DND-41 (cell line): ENCODE measurements around the gene CYP17A1.

Experiments
- ATAC-seq: fragments of 200-7000 bp; cut with Tn5 transposase; 3 replicates; pipeline ENCODE4 v1.9.1; 2021; ENCODE audit warnings: low read depth; ENCODE audit not compliant: insufficient read depth
- DNase-seq: peaks from one replicate; pipeline ENCODE4 v3.0.0-alpha.2; 2020
- H2AFZ ChIP-seq: 2 replicates; pipeline ENCODE4 v1.6.0; 2012; ENCODE audit warnings: low read depth, low read length
- H3K27ac ChIP-seq: 2 replicates; pipeline ENCODE4 v1.5.1; 2012; ENCODE audit warnings: low read length, inconsistent platforms
- H3K27me3 ChIP-seq: fragments of 200-600 bp; sonication (generic); 2 replicates; pipeline ENCODE4 v1.6.0; 2012; ENCODE audit warnings: low read length, mild to moderate bottlenecking, inconsistent platforms; ENCODE audit not compliant: insufficient read depth, poor library complexity
- H3K36me3 ChIP-seq: 2 replicates; pipeline ENCODE4 v1.5.1; 2012; ENCODE audit warnings: low read length, inconsistent platforms; ENCODE audit not compliant: insufficient read depth
- H3K4me1 ChIP-seq: 2 replicates; pipeline ENCODE4 v1.5.1; 2012; ENCODE audit warnings: mild to moderate bottlenecking, low read length; ENCODE audit not compliant: insufficient read depth
- H3K4me2 ChIP-seq: 2 replicates; pipeline ENCODE4 v1.6.0; 2012; ENCODE audit warnings: mild to moderate bottlenecking, moderate library complexity, low read length, inconsistent platforms; ENCODE audit not compliant: insufficient read depth
- H3K4me3 ChIP-seq, 2 experiments: fragments of 200-600 bp in 1 of 2; shearing (Covaris generic) in 1 of 2; 2 replicates each; pipeline ENCODE4 v1.5.1; 2012 to 2016; ENCODE audit warnings: inconsistent platforms in 2 of 2, low read length in 2 of 2, mild to moderate bottlenecking in 2 of 2, low read depth in 1 of 2, moderate library complexity in 1 of 2
- H3K79me2 ChIP-seq: 2 replicates; pipeline ENCODE4 v1.6.0; 2012; ENCODE audit warnings: low read length, inconsistent platforms; ENCODE audit not compliant: insufficient read depth
- H3K9ac ChIP-seq: 2 replicates; pipeline ENCODE4 v1.6.0; 2012; ENCODE audit warnings: low read depth, mild to moderate bottlenecking, inconsistent platforms, low read length, moderate library complexity
- H3K9me3 ChIP-seq: 2 replicates; pipeline ENCODE4 v1.5.1; 2012; ENCODE audit warnings: low read length, moderate library complexity, mild to moderate bottlenecking, inconsistent platforms; ENCODE audit not compliant: insufficient read depth, severe bottlenecking
- H4K20me1 ChIP-seq: 2 replicates; pipeline ENCODE4 v1.6.0; 2012; ENCODE audit warnings: low read length; ENCODE audit not compliant: insufficient read depth
- CTCF ChIP-seq: IDR thresholded peaks from 2 replicates; pipeline ENCODE4 v1.5.1; 2012; ENCODE audit warnings: borderline replicate concordance, low read length, moderate library complexity, mild to moderate bottlenecking; ENCODE audit not compliant: poor library complexity, severe bottlenecking; ENCODE audit errors: extremely low read depth
- EZH2 ChIP-seq: IDR thresholded peaks from 3 replicates; pipeline ENCODE4 v1.6.1; 2012; ENCODE audit warnings: borderline replicate concordance, low read depth, mild to moderate bottlenecking, moderate library complexity, low read length, inconsistent platforms; ENCODE audit not compliant: severe bottlenecking

The CYP17A1 gene

GRCh38 chr10:102796407-102797176 lies 40.6 kb downstream of the CYP17A1 start:
- Histone ChIP-seq H3K27ac (no peak overlapping the region), H3K4me3 (no peak overlapping the region), H3K36me3 (peaks cover 38% of the 10 kb centered on the region), H3K4me1 (no peaks in the 10 kb centered on the region), H3K4me2 (no peak overlapping the region), H3K9me3 (no peaks in the 10 kb centered on the region), H4K20me1 (peaks cover 3% of the 10 kb centered on the region; the same call in 1 of the 2 replicates), H2AFZ (no peak overlapping the region), H3K79me2 (peaks cover 46% of the 10 kb centered on the region), H3K27me3 (no peaks in the 10 kb centered on the region), H3K9ac (no peak overlapping the region)
- DNase-seq (no peak), ATAC-seq (peak; percentile 54; the same call in 2 of the 3 replicates)
- TF ChIP-seq EZH2, result no peak
- no peak for TF ChIP-seq CTCF

- Histone ChIP-seq H4K20me1 (peaks cover 3% of the 10 kb centered on the region; the same call in 1 of the 2 replicates), H3K9me3 (no peaks in the 10 kb centered on the region), H3K27me3 (no peaks in the 10 kb centered on the region), H3K36me3 (peaks cover 34% of the 10 kb centered on the region), H3K4me3 (no peak overlapping the region), H3K79me2 (peaks cover 52% of the 10 kb centered on the region), H3K27ac (no peak overlapping the region), H3K4me2 (no peak overlapping the region), H3K4me1 (no peaks in the 10 kb centered on the region), H2AFZ (no peak overlapping the region), H3K9ac (no peak overlapping the region)
- no peak for TF ChIP-seq CTCF
- no peak for ATAC-seq
- no peak for DNase-seq
Measured at GRCh38 chr10:102795453-102796406, 41.5 kb downstream of the CYP17A1 start.

- Histone ChIP-seq H3K4me3 (no peak overlapping the region), H3K9me3 (no peaks in the 10 kb centered on the region), H3K79me2 (peaks cover 72% of the 10 kb centered on the region), H3K9ac (no peak overlapping the region), H3K36me3 (peaks cover 3% of the 10 kb centered on the region; the same call in 1 of the 2 replicates), H4K20me1 (peaks cover 4% of the 10 kb centered on the region; the same call in 1 of the 2 replicates), H3K4me1 (no peaks in the 10 kb centered on the region), H2AFZ (no peak overlapping the region), H3K4me2 (no peak overlapping the region), H3K27ac (no peak overlapping the region), H3K27me3 (no peaks in the 10 kb centered on the region)
- ATAC-seq (no peak), DNase-seq (no peak)
- TF ChIP-seq CTCF (no peak), EZH2 (no peak)
Measured at GRCh38 chr10:102791754-102792395, 45.3 kb downstream of the CYP17A1 start.
